Astrocyte of the cerebellum (primary cell): Measurements from ENCODE around the gene INSYN2B.

Source experiments
- DNase-seq: peaks from one replicate; pipeline ENCODE4 v3.0.0-alpha.2; 2011; ENCODE audit warnings: low read depth
- H3K4me3 ChIP-seq: 2 replicates; pipeline ENCODE4 v1.5.1; 2011; ENCODE audit warnings: mild to moderate bottlenecking, low read depth, low read length, moderate library complexity
- in situ Hi-C: cut with HindIII; loops from 2 replicates; pipeline ENCODE4 v1.10.0; 2017; ENCODE audit warnings: low sequenced_read_pairs
- TF ChIP-seq, protein P1 (sequence below): IDR thresholded peaks from 2 replicates; pipeline ENCODE4 v1.5.1; 2012; ENCODE audit warnings: low read length, low read depth, moderate library complexity, mild to moderate bottlenecking; ENCODE audit errors: missing control alignments

Gene INSYN2B

DNA sequence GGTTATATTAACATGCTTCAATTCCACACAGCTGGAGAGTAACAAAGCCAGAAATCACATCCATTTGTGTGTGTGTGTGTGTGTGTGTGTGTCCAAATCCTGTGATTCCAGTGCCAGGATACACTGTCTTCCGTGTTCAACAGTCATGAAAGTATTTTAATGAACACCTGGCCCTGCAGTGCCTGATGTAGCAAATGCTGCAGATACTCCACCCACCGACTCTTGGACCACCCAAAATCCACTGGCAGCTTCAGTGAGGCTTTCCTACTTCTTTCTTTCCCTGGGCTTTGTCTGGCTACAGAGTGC, 13.1 kb upstream of the INSYN2B start:
- H3K4me3 ChIP-seq, result no peak overlapping the region
- in situ Hi-C loops, result no loop called here
- no peak for DNase-seq
- TF ChIP-seq, protein P1, sequence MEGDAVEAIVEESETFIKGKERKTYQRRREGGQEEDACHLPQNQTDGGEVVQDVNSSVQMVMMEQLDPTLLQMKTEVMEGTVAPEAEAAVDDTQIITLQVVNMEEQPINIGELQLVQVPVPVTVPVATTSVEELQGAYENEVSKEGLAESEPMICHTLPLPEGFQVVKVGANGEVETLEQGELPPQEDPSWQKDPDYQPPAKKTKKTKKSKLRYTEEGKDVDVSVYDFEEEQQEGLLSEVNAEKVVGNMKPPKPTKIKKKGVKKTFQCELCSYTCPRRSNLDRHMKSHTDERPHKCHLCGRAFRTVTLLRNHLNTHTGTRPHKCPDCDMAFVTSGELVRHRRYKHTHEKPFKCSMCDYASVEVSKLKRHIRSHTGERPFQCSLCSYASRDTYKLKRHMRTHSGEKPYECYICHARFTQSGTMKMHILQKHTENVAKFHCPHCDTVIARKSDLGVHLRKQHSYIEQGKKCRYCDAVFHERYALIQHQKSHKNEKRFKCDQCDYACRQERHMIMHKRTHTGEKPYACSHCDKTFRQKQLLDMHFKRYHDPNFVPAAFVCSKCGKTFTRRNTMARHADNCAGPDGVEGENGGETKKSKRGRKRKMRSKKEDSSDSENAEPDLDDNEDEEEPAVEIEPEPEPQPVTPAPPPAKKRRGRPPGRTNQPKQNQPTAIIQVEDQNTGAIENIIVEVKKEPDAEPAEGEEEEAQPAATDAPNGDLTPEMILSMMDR, result no peak

DNA sequence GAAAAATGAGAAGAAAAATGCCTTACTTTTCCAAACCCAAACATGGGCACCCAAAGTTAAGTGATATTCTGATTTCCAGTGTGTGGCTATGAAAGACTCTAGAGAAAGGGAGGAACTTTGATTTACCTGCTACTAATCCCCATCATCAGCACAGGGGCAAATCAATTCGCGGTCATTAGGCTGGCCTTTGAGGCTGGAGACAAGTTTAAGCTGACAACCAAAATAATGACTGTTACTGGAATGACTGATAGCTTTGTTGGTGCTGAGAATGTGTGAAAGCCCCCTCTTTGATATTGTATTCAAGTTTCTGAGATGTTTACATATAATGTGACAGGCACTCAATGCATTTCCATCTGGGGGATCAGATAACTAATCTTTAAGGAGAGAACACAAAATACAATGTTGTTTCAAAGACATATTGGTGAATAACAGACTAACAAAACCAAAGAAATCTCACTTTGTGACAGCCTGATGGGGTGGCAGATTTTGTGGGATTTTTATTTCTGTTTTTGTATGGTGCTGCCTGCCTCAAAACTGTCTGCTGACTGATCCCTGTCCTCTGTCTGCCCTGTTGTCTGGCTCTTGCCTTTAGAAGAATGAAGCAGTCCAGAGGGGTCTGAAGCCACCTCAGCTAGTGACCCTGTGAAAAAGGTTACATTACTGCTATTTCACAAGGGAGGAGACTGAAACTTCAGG, 12.6 kb upstream of the INSYN2B start:
- no peak for DNase-seq
- no peak overlapping the region for H3K4me3 ChIP-seq
- in situ Hi-C loops, result no loop called here
- TF ChIP-seq, protein P1, result no peak

DNA sequence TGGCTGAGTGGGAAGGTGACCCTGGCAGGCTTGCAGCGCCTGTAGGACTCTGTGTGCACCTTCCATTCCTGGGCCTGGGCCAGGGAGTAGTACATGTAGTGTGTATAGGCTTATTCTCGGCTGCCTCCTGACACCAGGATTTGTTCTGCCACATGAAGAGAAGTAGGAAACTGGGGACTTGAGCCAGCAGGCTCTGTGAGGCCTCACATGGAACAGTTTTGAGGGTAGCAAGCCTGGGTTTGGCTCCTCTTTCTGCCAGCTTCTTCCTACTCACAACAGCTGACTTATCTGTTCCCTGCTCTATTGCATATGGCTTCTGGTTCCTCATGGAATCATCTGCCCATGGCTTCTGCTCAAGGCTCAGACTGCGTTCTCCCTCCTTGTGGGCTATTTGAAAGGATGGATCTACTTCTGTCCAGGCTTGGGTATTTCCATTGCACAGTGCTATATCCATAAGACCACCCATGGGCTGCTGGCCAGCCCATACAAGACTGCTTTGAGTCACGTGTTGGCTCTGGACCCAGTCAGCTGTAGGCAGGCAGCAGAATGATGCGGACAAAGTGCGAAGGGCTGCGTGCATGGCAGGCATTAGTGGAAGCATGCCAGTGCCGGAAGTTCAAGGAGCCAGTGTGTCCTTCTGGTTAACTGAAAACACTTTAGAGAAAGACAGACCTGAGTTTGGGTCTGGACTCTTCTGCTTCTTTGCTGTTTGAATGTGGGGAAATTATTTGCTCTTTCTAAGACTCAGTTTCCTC, 11.0 kb upstream of the INSYN2B start:
- TF ChIP-seq, protein P1, result no peak
- H3K4me3 ChIP-seq, result no peak overlapping the region
- in situ Hi-C loops, result no loop called here
- DNase-seq, result no peak

DNA sequence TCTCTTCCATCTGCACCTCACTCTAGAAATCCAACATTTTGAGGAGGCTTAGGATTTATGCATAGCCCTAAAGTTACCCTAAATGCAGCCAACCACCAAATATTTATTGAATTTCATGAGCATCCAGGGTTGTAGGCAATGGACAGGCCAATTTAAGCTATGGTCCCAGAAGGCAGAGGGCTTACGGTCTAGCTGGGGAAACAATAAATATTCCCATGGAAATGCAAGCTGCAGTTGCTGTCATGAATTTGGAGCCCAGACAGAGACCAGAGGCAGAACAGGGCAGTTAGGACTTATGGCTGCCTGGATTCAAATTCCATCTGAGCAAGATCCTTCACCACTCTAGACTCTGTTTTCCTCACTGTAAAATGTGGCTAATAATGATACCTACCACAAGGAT, 9.1 kb upstream of the INSYN2B start:
- H3K4me3 ChIP-seq, result no peak overlapping the region
- DNase-seq, result no peak
- TF ChIP-seq, protein P1, result no peak
- in situ Hi-C loops, result no loop called here

DNA sequence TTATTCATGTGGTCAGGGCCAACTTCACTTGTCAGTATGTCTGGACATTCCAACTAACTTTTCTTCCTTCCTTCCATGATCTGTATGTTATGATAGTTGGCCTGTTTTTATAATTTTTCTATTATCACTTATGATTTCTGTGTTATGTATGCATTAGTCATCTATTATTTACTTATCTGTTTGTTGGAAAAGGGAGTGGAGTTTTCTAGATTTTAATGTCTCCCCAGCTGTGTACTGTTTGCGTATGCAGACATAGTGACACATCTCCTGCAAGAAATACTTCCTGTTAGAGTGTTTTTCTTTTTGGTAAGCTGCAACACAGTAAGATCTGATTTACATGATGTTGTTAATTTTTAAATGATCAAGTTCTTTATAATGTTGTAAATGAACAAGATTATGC, 8.7 kb upstream of the INSYN2B start:
- TF ChIP-seq, protein P1, result no peak
- no peak for DNase-seq
- H3K4me3 ChIP-seq, result no peak overlapping the region
- in situ Hi-C loops, result no loop called here

DNA sequence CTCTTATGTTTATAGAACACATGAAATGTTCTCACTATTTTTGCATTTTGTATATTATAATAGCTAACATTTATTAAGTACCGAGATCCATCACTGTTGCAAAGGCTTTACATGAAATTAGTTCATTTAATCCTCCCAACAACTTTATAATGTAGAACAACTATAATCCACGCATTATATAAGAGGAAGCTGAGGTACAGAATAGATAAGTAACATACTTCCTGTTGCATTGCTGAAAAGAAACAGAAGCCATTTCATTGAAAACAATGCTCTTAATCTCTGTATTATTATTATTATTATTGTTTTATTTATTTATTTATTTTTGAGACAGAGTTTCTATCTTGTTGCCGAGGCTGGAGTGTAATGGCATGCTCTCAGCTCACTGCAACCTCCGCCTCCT, 7.9 kb upstream of the INSYN2B start:
- TF ChIP-seq, protein P1, result no peak

More for the DNA sequence above, 7.9 kb upstream of the INSYN2B start:
- in situ Hi-C loops, result no loop called here
- no peak overlapping the region for H3K4me3 ChIP-seq
- DNase-seq, result no peak
